GM19035 (cell line): ENCODE data around the gene NDRG3.
A peak's percentile ranks its signal among the peaks of the same experiment; 100 is the strongest.

Source experiments
- ATAC-seq: cut with Tn5 transposase; IDR thresholded peaks from one replicate; pipeline ENCODE4 v1.9.1; 2021; ENCODE audit not compliant: unreplicated experiment

The NDRG3 gene

DNA sequence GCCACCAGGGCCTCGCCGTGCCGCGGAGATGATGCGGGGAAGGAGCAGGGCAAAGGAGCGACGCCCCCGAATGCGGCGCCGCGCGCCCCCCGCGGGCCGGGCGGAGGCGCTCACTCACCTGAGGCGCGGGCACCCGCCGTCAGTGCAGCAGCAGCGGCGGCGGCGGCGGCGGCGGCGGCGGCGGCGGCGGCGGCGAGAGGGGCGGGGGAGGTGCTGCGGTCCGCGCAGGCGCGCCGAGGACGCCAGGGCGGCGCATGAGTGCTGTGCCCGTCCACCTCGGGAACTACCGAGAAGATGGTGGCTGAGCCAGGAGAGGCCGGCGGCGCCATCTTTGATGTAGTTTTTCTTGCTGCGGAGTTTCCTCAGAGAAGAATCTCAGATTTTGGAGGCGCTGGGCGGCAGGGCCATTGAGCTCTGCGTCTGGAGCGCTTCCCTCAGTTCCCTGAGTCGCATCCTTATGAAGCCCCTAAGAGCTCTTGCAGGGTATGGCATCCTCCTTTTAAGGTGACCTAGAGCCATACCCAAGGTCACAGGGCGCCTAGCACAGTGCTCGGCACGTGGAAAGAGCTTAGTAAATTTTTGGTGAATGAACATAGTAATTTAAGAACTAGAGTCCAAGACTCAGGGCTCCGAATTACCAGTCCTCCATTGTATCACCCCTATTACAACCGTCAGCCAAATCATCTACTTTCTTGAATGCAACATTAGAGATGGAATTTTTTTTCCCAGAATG is at the start of gene NDRG3:
NDRG3 (minus strand) TSS at position 164 of the 733 bp plus-strand sequence. CDS start 24,355 bp downstream, outside the sequence.
- peak; percentile 94 for ATAC-seq

DNA sequence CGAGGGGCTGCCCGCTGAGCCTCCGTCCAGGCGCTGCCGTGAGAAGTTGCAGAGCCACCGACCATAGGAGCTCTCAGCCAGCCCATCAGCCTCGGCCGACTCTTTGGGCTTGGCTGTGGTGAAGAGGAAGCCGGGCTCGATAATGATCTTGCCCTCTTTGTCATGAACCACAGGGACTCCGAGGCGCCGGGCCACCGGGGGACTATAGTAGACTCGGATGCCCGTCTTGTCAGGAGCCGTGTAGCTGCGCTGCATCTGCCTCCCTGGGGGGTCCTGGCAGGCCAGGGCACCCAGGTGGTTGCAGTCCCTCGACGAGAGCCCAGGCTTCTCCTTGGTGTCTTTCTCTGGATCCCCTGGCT is 48.2 kb upstream of the NDRG3 start:
- ATAC-seq = no peak

DNA sequence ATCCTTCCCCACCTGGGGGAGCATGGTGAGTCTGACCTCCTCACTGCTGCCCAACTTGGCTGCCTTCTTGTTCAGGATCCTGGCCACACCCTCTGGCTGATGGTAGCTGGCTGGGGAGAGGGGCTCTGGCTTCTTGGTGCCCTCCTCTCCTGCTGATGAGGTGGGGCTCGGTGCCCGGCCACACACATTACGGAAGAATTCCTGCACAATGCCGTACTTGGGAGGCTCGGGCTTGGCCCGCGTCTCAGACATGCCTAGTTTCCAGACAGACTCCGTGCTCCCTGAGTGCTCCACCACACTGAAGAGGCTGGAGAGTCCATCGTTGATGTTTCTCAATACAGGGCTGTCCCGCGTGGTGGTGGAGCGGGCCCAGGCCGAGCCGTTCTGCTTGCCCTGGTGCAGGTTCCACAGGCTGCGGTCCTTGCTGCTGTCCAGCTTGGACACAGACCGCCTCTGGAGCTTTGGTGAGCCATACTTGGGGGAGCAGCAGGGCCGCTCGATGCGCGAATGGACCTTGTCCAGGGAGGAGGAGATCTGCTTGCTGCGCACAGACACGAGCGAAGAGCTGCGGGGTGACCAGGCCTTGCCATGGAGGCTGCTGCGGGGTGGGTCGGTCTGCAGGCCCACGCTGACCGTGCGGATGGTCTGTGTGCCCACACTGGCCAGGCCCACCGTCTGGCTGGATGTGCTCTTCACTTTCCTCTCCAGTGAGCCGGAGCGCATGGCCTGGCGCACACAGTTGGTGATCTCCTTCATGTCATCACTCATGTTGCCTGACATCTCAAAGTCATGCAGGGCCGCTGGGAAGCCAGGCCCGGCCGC is 47.6 kb upstream of the NDRG3 start:
- ATAC-seq = no peak

DNA sequence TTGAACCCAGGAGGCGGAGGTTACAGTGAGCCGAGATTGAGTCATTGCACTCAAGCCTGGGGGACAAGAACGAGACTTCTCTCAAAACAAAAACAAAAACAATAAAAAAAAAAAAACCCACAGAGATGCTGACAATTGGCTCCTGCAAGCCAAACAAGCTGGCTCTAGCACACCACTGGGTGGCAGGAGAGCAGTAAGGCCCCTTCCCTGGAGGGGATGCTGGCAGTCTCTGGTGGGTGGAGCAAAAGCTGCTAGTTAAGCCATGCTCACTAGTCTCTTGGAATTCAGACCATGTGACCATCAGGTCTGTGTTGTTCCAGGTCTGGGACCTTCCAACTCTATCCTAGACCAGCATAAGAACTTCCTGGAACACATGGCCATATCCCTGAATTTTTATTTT is 46.5 kb upstream of the NDRG3 start:
- ATAC-seq = no peak

DNA sequence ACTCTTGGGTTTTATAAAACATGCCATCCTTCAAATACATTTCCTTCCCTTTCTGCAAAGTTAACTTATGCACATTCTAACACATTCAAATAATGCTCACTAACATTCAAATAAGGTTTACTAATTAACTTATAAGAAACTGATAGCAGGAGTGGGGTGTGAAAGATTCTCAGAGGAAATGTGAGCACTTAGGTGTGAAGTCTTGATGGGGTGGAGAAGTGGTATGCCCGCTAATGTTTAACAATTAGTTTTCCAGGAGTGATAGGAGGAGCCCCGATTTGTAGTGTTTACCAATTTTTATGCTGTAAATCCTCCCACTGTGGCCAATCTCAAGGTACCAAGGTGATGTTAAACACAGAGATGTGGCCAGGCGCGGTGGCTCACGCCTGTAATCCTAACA is 46.0 kb upstream of the NDRG3 start:
- ATAC-seq = no peak

DNA sequence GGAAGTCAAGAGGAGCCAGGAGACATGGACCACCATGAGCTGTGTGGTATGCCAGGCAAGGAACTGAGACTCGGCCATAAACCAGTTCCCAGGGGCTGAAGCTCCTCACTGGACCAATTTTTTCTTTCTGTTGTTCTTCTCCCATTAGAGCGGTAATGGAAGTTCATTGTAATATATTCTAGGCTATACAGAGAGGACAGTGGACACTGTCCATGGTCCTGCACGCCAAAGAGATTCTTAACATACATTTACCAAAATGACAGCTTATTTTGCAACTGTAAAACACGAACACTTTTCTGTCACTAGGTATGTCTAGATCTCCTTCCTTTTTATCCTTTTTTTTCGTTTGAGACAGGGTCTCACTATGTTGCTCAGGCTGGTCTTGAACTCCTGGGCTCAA is 40.8 kb upstream of the NDRG3 start:
- ATAC-seq = no peak

DNA sequence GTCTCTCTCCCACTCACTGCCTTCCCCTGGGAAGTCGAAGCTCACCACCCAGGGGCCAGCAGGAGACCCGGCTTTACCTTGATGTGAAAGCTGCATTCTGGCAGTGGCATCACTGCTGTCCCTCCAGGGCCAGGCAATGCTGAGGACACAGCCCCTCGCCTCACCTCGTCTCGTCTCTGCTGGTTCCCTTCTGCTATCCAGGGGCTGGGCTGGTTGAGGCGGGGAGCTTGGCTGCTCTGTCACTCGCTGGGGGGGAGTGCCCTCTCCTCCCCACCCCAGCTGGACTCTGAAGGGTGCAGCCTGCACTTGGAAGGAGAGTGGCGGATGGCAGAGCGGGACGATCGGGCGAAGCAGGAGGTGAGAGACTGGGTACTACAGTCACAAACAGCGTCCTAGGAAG is 40.4 kb upstream of the NDRG3 start:
- no peak for ATAC-seq

DNA sequence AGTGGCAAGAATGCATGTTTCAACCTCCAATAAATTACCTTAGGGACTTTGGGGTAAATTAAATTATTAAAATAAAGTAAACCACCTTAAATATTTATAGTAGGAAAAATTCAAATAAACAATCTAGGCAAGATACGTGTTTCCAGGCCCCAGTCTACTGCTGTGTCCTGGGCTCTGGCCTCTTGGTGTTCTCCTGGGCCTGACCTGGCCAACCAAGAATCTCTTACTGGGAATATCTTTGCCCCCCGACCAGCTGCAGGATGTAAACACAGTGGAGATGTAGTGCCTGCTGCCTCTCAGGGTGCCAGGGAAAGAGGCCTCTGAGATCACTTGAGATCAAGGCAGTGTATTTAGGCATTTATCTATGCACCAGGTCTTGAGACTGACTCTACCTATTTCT is 39.4 kb upstream of the NDRG3 start:
- ATAC-seq = no peak

DNA sequence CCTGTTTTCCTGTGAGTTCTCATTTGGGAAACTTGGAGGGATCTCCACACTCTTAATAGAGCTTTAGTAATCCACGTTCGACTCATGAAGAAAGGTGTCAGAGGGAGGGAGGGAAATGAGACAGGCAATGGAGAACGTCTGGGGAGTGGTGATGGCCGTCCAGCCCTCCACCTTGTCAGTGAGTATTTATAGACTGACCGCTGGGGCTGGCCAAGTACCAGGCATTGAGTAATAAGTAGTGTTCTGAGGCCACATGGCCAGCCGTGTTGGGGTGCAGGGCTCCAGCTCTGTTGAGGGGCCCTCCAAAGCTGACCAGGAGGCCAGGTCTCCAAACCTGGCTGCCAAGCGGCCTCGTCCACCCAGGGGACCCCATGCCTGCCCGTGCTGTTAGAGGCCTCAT is 39.0 kb upstream of the NDRG3 start:
- no peak for ATAC-seq

DNA sequence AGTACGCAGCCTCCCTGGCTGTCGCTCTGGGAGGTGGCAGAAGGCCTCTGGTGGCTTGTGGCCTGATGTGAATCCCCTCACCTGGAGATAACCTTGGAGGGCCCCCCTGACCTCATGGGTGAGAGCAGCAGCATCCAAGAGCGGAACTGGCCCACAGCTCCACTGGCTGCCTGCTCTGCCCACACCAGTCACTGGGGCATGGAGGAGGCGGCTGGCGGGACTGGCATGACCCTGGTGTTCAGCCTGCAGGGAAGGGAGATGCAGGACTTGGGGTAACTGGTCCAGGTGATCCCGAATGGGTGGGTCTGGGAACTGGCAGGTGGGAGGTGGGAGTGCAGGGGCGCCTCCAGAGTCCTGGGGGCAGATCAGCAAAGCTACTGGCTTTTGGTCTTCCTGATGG is 38.2 kb upstream of the NDRG3 start:
- ATAC-seq = no peak

DNA sequence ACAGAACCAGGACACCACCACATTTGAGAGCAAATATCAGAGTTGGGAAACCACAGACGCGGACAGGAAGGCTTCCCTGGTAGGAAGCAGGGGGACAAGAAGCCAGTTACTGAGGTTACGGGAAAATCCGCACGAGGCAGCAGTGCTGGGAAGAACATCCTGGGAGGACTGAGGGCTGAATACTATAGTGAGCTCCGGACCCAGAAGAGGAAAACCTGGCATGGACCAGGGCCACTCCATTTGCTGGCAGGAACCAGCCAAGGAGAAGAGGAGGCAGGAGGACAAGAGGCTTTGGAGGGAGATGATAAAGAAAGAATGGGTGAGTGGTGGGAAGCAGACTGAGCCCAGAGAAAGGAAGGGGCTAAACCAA is 33.8 kb upstream of the NDRG3 start:
- no peak for ATAC-seq

DNA sequence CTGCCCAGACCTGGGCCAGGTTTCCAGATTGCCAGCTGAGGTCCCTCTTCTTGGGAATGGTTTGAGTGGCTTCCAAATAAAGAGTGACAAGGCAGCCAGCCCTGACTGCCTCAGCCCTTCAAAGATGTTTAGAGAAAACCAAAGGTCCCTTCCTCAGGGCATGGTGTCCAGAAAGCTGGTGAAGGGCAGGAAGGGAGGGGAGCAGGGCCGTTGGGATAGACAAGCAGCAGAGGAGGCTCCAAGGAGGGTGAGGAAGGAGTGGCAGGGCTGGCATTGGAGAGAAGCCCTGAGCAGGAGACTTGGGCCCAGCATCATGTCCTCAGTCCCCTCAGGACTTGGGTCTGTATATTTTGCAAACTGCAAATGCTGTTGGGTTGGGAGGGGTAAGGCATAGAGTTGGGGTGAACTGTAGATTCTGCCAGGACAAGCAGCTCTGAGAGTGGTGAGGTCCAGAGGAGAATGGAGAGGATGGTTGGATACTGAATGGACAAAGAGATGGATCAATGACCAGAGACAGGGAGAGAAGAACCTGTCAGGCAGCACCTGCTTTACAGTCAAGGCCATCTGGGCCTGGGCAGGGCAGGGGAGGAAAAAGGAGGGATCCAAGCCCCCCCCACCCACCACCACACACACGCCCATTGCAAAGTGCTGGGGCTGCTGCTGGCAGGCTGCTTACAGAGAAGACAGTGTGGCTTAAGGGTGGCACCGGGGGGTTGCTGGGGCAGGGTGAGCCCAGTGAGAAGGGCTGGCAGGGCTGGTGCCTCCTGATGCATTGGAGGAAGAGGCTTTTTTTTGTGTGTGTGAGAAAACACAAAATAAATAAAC is 33.2 kb upstream of the NDRG3 start:
- no peak for ATAC-seq

DNA sequence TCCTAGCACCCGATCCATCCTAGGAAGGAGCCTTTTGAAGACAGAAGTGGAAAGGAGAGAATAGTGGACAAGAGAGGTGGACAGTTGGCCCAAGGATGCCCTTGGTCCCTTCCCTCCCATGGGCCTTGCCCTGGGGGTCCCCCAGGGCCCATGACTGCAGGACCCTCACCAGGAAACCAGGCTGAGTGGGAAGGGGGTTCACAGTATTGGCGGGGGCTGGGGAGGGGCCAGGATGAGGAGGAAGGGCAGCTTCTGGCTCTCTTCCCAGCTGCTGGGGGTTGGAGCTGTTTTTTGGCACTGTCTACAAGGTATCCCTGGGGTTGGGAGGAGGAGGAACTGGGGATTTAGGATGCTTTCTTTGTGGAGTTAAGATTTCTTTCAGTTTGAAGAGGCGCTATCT is 31.7 kb upstream of the NDRG3 start:
- ATAC-seq = no peak

DNA sequence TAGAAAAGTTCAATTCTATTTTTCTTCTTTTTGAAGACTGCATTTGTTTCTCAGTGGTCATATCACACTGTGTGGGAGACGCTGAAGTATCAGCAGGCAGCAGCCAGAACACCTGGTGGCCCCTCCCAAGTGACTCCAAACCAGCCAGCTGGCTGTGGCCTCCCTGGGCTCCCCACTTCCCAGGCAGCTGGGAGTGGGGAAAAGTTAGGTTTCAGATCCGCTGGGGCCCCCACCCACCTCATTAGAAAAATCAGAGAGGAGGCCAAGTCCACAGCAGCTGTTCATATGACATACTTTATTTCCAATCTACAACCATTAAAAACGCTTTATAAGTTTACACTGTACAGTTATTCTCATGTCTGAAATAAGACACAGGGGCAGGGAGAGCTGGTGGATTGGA is 31.3 kb upstream of the NDRG3 start:
- no peak for ATAC-seq

DNA sequence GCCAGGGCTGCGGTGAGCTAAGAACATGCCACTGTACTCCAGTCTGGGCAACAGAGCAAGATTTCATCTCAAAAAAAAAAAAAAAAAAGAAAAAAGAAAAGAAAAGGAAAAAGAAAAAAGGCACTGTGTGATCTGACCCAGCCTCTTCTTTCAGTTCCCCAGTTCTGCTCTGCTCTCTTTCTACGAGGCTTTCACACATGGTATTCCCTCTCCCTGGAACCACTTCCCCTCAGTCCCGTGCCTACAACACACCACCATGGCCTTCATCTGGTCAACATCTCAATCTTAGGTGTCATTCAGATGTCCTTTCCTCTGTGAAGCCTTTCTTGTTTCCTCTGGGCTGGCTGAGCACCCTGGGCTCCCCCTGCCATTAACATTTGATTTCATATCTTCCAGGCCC is 29.9 kb upstream of the NDRG3 start:
- ATAC-seq = no peak

DNA sequence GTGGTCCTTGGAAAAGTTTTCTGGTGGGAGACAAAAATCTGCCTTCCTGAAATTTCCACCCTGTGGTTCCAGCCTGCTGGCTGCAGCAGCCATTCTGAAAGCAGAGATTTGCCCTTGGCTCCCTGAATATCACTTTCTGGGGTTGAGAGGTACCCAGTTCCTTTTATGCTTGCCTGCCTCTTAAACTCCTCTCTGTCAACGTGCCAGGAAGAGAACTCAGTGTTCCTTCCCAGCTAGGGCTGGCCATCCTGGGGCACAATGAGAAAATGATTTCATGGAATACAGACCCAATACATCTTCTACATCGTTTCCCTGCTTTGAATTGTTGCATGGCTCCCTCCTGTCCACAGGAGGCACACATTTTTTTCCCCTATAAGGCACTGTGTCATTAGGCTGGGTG is 29.3 kb upstream of the NDRG3 start:
- ATAC-seq = no peak

DNA sequence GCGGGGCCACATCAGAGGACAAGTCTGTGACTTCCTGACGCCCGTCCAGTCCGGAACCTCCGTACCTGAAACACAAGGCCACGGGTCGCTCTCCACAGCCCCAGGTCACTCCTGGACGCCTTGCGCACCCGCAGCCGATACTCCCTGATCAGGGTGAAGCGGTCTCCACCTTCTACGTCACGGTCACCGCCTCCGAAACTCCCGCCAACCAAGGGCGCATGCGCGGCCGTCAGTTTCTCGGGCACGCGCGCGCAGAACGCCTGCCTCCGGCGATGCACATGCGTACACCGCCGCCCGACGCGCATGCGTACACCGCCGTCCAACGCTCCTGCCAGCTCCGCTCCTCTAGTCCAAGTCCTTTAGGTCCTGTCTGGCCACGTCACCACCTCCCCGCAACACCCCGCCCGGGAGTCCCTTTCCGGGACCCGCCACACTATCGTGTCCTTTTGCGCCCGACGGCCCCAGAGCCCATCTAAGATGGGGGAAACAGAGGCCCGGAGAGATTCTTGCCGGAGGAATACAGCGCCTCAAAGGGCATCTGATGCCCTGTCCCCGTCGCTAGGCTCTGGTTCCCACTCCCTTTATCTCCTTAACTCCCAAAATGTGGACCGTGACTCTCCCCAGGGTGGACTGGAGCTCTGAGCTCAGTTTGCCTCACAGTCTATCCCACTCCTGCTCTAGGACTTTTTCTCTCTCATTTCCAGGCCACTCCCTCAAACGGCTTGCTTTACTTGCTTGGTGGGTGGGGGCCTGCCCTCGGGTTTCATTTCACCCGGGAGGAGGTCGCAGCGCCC is 27.9 kb upstream of the NDRG3 start, which contains the start of gene DSN1:
DSN1 (minus strand) TSS at position 167 of the 794 bp plus-strand sequence. CDS start 2,305 bp downstream, outside the sequence.
- ATAC-seq = peak; percentile 91

DNA sequence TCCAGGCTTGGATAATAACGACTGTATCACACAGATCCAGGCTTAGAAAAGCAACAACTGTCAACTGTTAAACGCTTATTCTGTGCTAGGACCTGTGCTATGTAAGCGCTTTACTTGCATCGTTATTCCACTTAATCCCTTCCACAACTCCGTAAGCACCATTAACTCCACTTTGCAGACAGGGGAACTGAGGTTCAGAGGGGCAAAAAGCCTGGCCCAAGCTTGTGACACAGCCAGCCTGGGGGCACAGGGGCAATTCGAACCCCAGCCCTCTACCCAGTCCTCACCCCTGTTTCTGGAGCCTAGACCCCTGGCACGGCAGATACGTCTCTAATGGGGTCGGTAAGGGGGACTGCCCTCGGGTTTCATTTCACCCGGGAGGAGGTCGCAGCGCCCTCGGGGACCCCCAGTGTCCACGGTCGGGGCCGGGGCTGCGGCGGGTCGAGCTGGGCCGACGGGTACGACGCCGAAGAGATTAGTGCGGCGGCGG is 27.3 kb upstream of the NDRG3 start:
- ATAC-seq = peak; percentile 14

DNA sequence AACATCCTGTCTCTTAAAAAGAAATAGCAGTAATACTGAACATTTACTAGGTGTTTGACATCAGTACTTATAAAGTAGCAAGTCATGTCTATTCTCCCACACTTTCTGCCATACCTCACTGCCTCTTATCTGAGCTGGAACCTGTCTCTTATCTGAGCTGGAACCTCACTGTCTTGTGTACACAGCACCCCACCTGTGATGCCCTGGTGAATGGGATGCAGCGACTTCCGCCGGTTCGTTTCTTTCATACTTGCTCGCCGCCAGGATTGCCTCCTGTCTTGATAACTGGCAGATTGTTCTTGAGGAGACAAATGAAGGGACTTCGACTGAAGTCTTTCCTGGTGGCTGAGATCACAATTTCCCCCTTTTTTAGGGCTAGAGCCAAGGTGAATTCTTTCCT is 24.8 kb upstream of the NDRG3 start:
- ATAC-seq = no peak

DNA sequence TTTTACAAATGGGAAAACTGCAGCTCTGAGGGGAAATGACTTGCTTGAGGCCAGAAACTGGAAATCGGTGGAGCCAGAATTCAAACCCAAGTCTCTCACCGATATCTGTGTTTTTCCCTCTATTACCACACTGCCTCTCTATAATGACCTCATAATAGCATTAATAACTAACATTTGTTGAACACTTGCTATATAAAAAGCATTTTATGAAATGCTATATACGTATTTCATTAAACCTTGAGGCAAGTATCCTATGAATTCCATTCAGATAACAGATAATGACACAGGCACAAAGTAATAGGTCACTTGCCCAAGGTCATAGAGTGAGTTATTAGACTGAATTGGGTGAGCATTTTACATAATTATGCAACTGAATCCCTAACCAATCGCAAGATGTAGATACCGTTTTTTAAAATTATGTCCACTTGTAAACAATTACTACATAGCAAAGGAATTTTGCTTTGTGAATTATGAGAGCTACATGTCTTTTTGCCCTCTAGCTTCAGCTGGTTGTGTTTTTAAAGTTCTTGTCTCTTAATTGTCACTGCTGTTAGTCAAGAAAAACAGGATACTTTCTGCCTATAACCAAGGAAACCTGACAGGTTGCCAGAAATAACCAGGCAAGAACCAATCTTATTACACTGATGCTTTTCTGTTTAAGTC is 23.0 kb upstream of the NDRG3 start:
- no peak for ATAC-seq
